CD4-positive, alpha-beta memory T cell (primary cell): ENCODE measurements around the gene SNX22. TPM values are rescaled to one million over a fixed set of nuclear protein-coding genes. Genes with fewer than 3 reads are reported as not detected.
A peak's percentile ranks its signal among the peaks of the same experiment; 100 is the strongest.

Experiments used
- CTCF ChIA-PET: fragments of 350-600 bp; sonication (Branson Sonifier 250); formaldehyde crosslinking; loops from one replicate; lab custom pipeline; 2021; ENCODE audit warnings: inconsistent platforms; ENCODE audit not compliant: partially characterized antibody; lab: Charles Lee
- POLR2A ChIA-PET: fragments of 350-600 bp; sonication (Branson Sonifier 250); formaldehyde crosslinking; loops from one replicate; lab custom pipeline; 2021; ENCODE audit not compliant: partially characterized antibody; lab: Charles Lee
- DNase-seq, 5 donors: peaks; one replicate each; pipeline versions ENCODE4 v3.0.0 to v3.0.0-alpha.2; 2020 to 2022; ENCODE audit warnings: mixed read lengths in 1 of 5
- H3K27ac ChIP-seq: one replicate; pipeline ENCODE4 v1.7.0; 2013; ENCODE audit warnings: low read depth, low read length
- H3K27me3 ChIP-seq: 2 replicates; pipeline ENCODE4 v1.7.0; 2013; ENCODE audit warnings: mild to moderate bottlenecking, low read length, moderate library complexity; ENCODE audit not compliant: insufficient read depth
- H3K36me3 ChIP-seq: 2 replicates; pipeline ENCODE4 v1.7.0; 2013; ENCODE audit warnings: mild to moderate bottlenecking, low read length, moderate library complexity; ENCODE audit not compliant: insufficient read depth
- H3K4me1 ChIP-seq: 2 replicates; pipeline ENCODE4 v1.7.0; 2013; ENCODE audit warnings: mild to moderate bottlenecking, low read length, moderate library complexity; ENCODE audit not compliant: insufficient read depth
- H3K4me3 ChIP-seq, 2 donors: one replicate each; pipeline ENCODE4 v1.7.0; 2013; ENCODE audit warnings: low read length in 2 of 2, mild to moderate bottlenecking in 1 of 2
- H3K9me3 ChIP-seq, 2 donors: one replicate each; pipeline ENCODE4 v1.7.0; 2013; ENCODE audit warnings: low read length in 2 of 2, control low read depth in 1 of 2; ENCODE audit not compliant: control insufficient read depth in 1 of 2
- H3K27ac Mint-ChIP-seq, 7 donors: one replicate each; pipeline ENCODE4 v1.8.0; 2020 to 2021; ENCODE audit warnings: mixed read lengths in 7 of 7, mild to moderate bottlenecking in 6 of 7, inconsistent platforms in 3 of 7, moderate library complexity in 3 of 7
- H3K27me3 Mint-ChIP-seq, 2 donors: one replicate each; pipeline ENCODE4 v1.8.0; 2020 to 2021; ENCODE audit warnings: mixed read lengths in 2 of 2
- H3K36me3 Mint-ChIP-seq, 2 donors: one replicate each; pipeline ENCODE4 v1.8.0; 2020 to 2021; ENCODE audit warnings: mixed read lengths in 2 of 2, inconsistent platforms in 1 of 2, mild to moderate bottlenecking in 1 of 2
- H3K4me1 Mint-ChIP-seq, 4 donors: one replicate each; pipeline ENCODE4 v1.8.0; 2020 to 2021; ENCODE audit warnings: mixed read lengths in 4 of 4, mild to moderate bottlenecking in 1 of 4
- H3K4me3 Mint-ChIP-seq, 8 donors: one replicate each; pipeline ENCODE4 v1.8.0; 2020 to 2021; ENCODE audit warnings: mixed read lengths in 8 of 8, mild to moderate bottlenecking in 7 of 8, moderate library complexity in 6 of 8, inconsistent platforms in 3 of 8
- H3K9me3 Mint-ChIP-seq, 8 donors: one replicate each; pipeline ENCODE4 v1.8.0; 2020 to 2021; ENCODE audit warnings: mixed read lengths in 8 of 8, mild to moderate bottlenecking in 5 of 8, inconsistent platforms in 3 of 8, moderate library complexity in 1 of 8
- intact Hi-C: fragments of 100-400 bp; cut with micrococcal nuclease; formaldehyde crosslinking; loops from one replicate; pipeline ENCODE4 v1.15.1; 2023
- polyA plus RNA-seq, 2 donors: library from polyadenylated mRNA; unstranded; fragments of 300-500 nt; fragmentation: Illumina TruSeq; gene quantifications; one replicate each; pipeline ENCODE4 v1.2.3, GENCODE V29; 2021
- total RNA-seq, 2 experiments: library from RNA; stranded (reverse); gene quantifications; one replicate each; pipeline ENCODE4 v1.2.3, GENCODE V29; 2021

The SNX22 gene
- total and polyA plus RNA-seq, 4 experiments from 2014 or later, result 0.32 to 0.95 (median 0.52) TPM

DNA sequence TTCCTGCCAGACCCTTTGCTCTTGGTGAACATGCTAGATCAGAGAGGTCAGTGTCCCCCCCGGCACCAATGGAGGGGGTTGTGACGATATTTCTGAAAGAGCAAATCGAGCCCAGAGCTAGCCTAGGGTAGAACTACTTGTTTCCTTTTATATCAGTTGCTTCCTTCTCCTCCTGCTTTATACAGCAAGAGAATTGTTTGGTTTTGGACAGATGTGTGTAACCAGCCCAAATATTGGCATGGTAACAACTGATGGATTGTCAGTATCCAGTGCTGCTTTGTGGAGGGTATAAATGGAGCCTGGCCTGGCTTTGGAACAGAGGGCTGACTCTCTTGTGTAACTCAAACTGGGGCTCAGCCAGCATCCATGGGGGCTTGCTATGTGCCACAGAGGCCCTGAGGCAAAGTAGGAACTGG, 28.6 kb upstream of the SNX22 start:
- Histone ChIP-seq H3K9me3 (no peaks in the 10 kb centered on the region), H3K4me3 (no peak overlapping the region), H3K27me3 (no peaks in the 10 kb centered on the region), H3K27ac (no peak overlapping the region), H3K4me1 (no peaks in the 10 kb centered on the region), H3K36me3 (peaks cover 86% of the 10 kb centered on the region)
- Mint-ChIP-seq H3K27me3 (no peaks in the 10 kb centered on the region), H3K4me3 (no peak overlapping the region), H3K36me3 (peaks cover 49 to 85% of the 10 kb centered on the region in 2 donors), H3K9me3 (no peaks in the 10 kb centered on the region), H3K4me1 (no peaks in the 10 kb centered on the region), H3K27ac (no peak overlapping the region)
- no peak for DNase-seq
- CTCF ChIA-PET, result interaction anchor here (1.0 kb wide), 1 partner anchor 31 kb away, joined by 3 read pairs; no protein-coding TSS in a partner anchor
- POLR2A ChIA-PET, result no interaction called here
- intact Hi-C loops, result no loop called here

DNA sequence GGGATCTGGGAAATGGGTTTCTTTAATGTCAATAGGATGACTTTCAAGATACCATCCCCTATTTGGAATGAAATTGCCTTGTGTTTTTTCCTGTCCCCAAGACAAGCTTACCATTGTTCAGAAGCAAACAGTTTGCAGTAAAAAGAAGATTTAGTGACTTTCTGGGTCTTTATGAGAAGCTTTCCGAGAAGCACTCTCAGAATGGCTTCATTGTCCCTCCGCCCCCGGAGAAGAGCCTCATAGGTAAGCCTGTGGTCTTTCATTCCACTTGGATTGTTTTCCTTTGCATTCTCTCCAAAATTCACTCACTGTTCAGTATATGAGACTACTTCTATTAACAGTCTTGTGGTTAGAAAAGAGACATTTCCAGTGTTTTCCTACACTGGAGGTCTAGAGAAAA, 25.6 kb upstream of the SNX22 start:
- Mint-ChIP-seq H3K4me1 (no peaks in the 10 kb centered on the region), H3K9me3 (no peaks in the 10 kb centered on the region), H3K4me3 (no peak overlapping the region), H3K27ac (peak overlapping the region in 1 of 7 donors; percentile 1), H3K27me3 (no peaks in the 10 kb centered on the region), H3K36me3 (peaks cover 47 to 83% of the 10 kb centered on the region in 2 donors)
- DNase-seq, result no peak
- Histone ChIP-seq H3K9me3 (no peaks in the 10 kb centered on the region), H3K4me3 (no peak overlapping the region), H3K27me3 (no peaks in the 10 kb centered on the region), H3K4me1 (no peaks in the 10 kb centered on the region), H3K27ac (no peak overlapping the region), H3K36me3 (peaks cover 84% of the 10 kb centered on the region)
- CTCF ChIA-PET, result interaction anchor here (1.2 to 1.6 kb wide), 3 partner anchors 18 to 723 kb away, joined by 3 to 4 read pairs (median 4); no protein-coding TSS in a partner anchor
- intact Hi-C loops, result no loop called here
- POLR2A ChIA-PET, result no interaction called here

DNA sequence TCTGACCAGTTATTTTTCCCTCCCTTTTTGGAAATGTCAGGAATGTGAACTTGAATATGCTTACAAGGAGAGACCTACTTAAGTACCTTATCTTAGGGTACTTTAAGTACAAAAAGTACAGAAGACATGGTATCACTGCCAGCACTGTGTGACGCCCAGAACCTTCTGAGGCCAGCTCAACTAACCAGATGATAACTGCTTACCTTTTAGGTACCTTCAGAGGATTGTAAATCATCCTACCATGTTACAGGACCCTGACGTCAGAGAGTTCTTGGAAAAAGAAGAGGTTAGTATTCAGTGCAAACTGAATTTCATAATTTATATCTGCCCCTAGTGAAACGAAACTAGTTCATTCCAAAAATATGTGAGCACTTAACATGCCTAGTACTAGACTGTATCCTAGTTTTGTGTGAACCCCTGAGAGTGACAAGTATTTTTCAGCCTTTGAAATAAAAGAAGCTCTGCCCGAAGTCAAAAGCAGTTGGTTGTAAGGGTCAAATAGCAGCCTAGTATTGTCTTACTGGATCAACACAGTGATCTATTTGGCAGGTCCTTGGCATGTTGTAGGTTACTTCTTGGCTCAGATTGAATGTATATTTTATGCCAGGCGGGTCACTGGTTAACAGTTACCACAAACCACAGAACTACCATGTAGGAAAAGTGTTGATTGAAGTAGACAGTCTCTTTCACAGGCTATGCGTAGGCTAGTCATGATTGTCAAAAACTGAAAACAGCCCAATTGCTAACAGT, 23.8 kb upstream of the SNX22 start:
- H3K36me3 Mint-ChIP-seq, result peaks cover 58 to 86% of the 10 kb centered on the region in 2 donors
- Histone ChIP-seq H3K4me3 (no peak overlapping the region), H3K27me3 (no peaks in the 10 kb centered on the region), H3K4me1 (no peaks in the 10 kb centered on the region), H3K9me3 (no peaks in the 10 kb centered on the region), H3K36me3 (peaks cover 87% of the 10 kb centered on the region), H3K27ac (no peak overlapping the region)
- ChIA-PET CTCF (no interaction called here), POLR2A (no interaction called here)
- no peaks in the 10 kb centered on the region for H3K4me1 Mint-ChIP-seq
- intact Hi-C loops, result no loop called here
- DNase-seq, result no peak
- H3K27me3 Mint-ChIP-seq, result no peaks in the 10 kb centered on the region
- H3K4me3 Mint-ChIP-seq, result no peak overlapping the region
- no peak overlapping the region for H3K27ac Mint-ChIP-seq
- H3K9me3 Mint-ChIP-seq, result no peaks in the 10 kb centered on the region

DNA sequence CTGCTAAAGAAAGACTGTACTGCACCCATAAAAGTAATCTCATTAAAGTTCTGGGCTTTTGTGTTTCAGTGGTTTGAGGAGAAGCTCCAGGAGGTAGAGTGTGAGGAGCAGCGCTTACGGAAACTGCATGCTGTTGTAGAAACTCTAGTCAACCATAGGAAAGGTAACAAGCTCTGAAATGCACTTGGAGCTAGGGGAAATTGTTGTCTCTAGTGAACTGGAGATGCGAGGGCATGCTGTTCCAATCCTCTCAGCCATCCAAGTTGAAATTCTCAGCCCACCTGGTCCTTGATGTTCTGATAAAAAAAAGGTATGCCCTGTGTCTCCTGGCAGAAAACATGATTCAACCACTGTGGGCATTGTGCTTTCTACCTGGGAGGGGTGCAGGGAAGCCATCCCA, 21.4 kb upstream of the SNX22 start:
- no peak for DNase-seq
- intact Hi-C loops, result no loop called here
- Mint-ChIP-seq H3K4me1 (peaks cover 0 to 1% (median 0%) of the 10 kb centered on the region in 4 donors), H3K9me3 (no peaks in the 10 kb centered on the region), H3K27me3 (no peaks in the 10 kb centered on the region), H3K27ac (no peak overlapping the region), H3K36me3 (peaks cover 69 to 90% of the 10 kb centered on the region in 2 donors), H3K4me3 (no peak overlapping the region)
- H3K36me3 ChIP-seq, result peaks cover 91% of the 10 kb centered on the region
- no peak overlapping the region for H3K4me3 ChIP-seq
- H3K27ac ChIP-seq, result no peak overlapping the region
- CTCF ChIA-PET, result no interaction called here
- no peaks in the 10 kb centered on the region for H3K4me1 ChIP-seq
- POLR2A ChIA-PET, result no interaction called here
- H3K9me3 ChIP-seq, result no peaks in the 10 kb centered on the region
- no peaks in the 10 kb centered on the region for H3K27me3 ChIP-seq

DNA sequence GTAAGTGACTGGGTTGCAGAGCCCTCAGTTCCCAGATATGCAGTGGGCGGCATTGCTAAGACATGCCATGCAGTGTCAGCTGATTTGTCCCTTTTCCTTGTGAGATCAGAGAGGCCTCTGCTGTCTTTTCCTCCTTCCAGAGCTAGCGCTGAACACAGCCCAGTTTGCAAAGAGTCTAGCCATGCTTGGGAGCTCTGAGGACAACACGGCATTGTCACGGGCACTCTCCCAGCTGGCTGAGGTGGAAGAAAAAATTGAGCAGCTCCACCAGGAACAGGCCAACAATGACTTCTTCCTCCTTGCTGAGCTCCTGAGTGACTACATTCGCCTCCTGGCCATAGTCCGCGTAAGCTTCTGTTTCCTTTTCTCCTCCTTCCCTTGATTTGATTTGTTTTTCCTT, 20.0 kb upstream of the SNX22 start:
- peaks cover 87% of the 10 kb centered on the region for H3K36me3 ChIP-seq
- Mint-ChIP-seq H3K36me3 (peaks cover 71 to 89% of the 10 kb centered on the region in 2 donors), H3K27me3 (no peaks in the 10 kb centered on the region), H3K9me3 (no peaks in the 10 kb centered on the region), H3K4me3 (no peak overlapping the region), H3K4me1 (peaks cover 0 to 1% (median 0%) of the 10 kb centered on the region in 4 donors), H3K27ac (peak overlapping the region in 1 of 7 donors; percentile 62)
- H3K27me3 ChIP-seq, result no peaks in the 10 kb centered on the region
- no peak for DNase-seq
- CTCF ChIA-PET, result no interaction called here
- intact Hi-C loops, result no loop called here
- no peak overlapping the region for H3K27ac ChIP-seq
- H3K4me1 ChIP-seq, result no peaks in the 10 kb centered on the region
- POLR2A ChIA-PET, result interaction anchor here (1.1 kb wide), 1 partner anchor 35 kb away, joined by 4 read pairs; the partner anchor contains the start of gene SNX1
- H3K9me3 ChIP-seq, result no peaks in the 10 kb centered on the region
- H3K4me3 ChIP-seq, result no peak overlapping the region

DNA sequence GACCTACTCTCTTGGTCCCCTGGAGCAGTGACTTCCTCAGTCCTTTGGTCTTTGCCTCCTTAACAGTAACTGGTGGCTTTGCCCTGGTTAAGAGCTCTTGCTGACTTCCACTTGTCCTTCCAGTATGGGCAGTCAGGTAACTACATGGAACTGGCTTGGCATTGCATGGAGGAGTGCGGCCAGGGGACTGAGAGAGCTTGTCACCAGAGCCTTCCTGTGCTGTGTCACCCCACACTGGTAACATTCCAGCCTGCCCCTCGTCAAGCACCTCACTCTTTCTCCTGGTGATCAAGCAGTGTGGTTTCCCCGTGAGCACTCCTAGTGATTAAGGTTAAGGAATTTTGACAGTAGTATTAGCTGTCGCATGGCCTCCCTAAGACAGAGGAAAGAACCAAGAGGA, 19.3 kb upstream of the SNX22 start:
- Mint-ChIP-seq H3K9me3 (no peaks in the 10 kb centered on the region), H3K4me3 (no peak overlapping the region), H3K36me3 (peaks cover 74 to 90% of the 10 kb centered on the region in 2 donors), H3K4me1 (peaks cover 0 to 1% (median 0%) of the 10 kb centered on the region in 4 donors), H3K27ac (peak overlapping the region in 3 of 7 donors; percentile 14 to 62 (median 47)), H3K27me3 (no peaks in the 10 kb centered on the region)
- CTCF ChIA-PET, result no interaction called here
- Histone ChIP-seq H3K9me3 (no peaks in the 10 kb centered on the region), H3K4me3 (no peak overlapping the region), H3K36me3 (peaks cover 87% of the 10 kb centered on the region), H3K27me3 (no peaks in the 10 kb centered on the region), H3K27ac (no peak overlapping the region), H3K4me1 (no peaks in the 10 kb centered on the region)
- intact Hi-C loops, result no loop called here
- POLR2A ChIA-PET, result interaction anchor here (1.1 kb wide), 1 partner anchor 36 kb away, joined by 4 read pairs; the partner anchor contains the start of gene SNX1
- DNase-seq, result no peak

DNA sequence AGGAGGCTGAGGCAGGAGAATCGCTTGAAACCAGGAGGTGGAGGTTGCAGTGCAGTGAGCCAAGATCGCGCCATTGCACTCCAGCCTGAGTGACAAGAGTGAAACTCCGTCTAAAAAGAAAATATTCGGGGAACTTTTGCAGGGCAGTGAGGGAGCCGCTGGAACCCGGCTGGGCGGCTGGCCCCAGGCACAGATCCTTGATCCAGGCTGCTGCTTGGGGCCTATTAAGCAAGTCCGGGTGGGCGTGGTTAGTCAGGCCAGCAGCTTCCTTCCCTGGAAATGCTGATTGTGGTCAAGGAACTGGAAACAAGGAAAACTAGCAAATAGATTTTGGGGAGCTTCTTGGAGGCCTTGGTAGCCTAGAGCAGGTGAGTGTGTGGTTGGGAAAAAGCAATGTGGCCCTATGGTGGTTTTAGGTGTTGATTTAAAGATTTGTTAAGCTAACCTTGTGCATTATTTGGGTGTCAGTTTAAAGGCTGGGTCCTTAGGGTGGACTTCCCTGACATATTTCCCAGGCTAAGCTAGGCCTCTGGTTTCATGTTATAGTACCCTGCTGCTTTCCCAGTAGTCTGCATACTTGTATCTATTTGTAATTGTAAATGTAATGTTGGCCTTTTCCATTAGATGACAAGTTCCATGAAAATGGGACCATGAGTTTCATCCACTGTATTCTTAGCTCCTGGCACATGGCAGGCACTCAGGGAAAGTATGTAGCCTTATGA, 17.7 kb upstream of the SNX22 start:
- H3K4me3 Mint-ChIP-seq, result no peak overlapping the region
- no peaks in the 10 kb centered on the region for H3K9me3 ChIP-seq
- ChIA-PET CTCF (interaction anchor here (1.8 kb wide), 1 partner anchor 20 kb away, joined by 7 read pairs; no protein-coding TSS in a partner anchor), POLR2A (interaction anchor here (1.0 kb wide), 1 partner anchor 12 kb away, joined by 5 read pairs; no protein-coding TSS in a partner anchor)
- H3K4me3 ChIP-seq, result no peak overlapping the region
- H3K4me1 ChIP-seq, result no peaks in the 10 kb centered on the region
- H3K36me3 ChIP-seq, result peaks cover 86% of the 10 kb centered on the region
- peaks cover 0 to 1% (median 0%) of the 10 kb centered on the region in 4 donors for H3K4me1 Mint-ChIP-seq
- no peak overlapping the region for H3K27ac ChIP-seq
- peak overlapping the region in 1 of 7 donors; percentile 18 for H3K27ac Mint-ChIP-seq
- DNase-seq, result no peak
- intact Hi-C loops, result no loop called here
- H3K27me3 ChIP-seq, result no peaks in the 10 kb centered on the region
- peaks cover 70 to 90% of the 10 kb centered on the region in 2 donors for H3K36me3 Mint-ChIP-seq
- no peaks in the 10 kb centered on the region for H3K27me3 Mint-ChIP-seq
- H3K9me3 Mint-ChIP-seq, result no peaks in the 10 kb centered on the region
